Measurements from ENCODE around the gene FBP2. TPM values are rescaled to one million over a fixed set of nuclear protein-coding genes. Genes with fewer than 3 reads are reported as not detected.

The FBP2 gene
- not detected in 2 replicates for total RNA-seq
- long read RNA-seq, partial matches to known transcripts, result 0 of 2 reads
- long read RNA-seq, other reads (novel, unspliced or antisense), result 2 of 2 reads

DNA sequence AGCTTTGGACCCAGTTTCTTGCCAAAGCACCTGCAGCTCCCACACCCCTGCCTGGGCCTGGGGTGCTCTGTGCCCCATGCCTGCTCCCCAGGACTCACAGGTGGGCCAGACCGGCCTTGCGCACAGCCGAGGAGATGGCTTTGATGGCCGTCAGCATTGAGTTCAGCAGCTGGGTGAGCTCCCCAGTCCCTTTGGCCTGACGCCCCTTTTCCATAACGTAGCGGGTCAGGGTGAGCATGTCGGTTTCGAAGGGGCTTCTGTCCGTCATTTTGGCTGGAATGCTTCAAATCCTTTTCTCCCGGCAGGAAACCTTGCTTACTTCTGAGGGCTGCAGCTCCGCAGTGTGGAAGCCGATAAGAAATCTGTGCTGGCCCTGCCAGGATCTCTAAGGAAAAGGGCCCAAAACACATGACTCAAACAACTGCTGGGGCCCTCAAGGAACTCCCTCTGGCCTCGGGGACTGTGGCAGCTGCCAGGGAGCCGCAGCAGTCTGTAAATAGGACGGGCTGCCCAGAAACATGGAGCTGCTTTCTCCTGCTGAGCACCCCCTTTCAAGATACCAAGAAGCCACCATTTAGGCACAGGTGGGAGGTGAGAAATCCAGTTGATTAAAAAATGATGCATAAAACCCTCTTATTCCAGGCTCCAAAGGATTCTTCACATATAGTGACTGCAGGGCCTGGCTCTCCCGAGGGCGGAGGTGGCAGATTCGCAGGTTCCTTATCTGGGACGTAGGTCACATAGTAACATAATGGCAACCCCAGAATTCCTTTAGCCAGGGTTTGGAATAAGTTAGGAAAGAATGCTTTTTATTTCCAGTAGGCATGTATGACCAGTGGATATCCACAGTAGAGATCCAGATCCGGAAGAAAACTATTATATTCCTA, at the start of gene FBP2:
TSS of gene FBP2 (minus strand) at position 366 of the 887 bp plus-strand sequence. CDS start at position 268, 98 bp downstream.
- Mint-ChIP-seq H3K9me3 (ENCODE audit: low read depth) (no peaks in the 10 kb centered on the region), H3K27ac (no peak within 1 kb of the TSS), H3K36me3 (ENCODE audit: insufficient read depth) (no peaks in the 10 kb centered on the region), H3K4me3 (ENCODE audit: low read depth) (no peak within 1 kb of the TSS), H3K4me1 (ENCODE audit: low read depth) (no peaks in the 10 kb centered on the region), H3K27me3 (peaks cover 10% of the 10 kb centered on the region)
- no peak for DNase-seq (ENCODE audit: low spot score, unreplicated experiment)
- TF ChIP-seq, protein P1, sequence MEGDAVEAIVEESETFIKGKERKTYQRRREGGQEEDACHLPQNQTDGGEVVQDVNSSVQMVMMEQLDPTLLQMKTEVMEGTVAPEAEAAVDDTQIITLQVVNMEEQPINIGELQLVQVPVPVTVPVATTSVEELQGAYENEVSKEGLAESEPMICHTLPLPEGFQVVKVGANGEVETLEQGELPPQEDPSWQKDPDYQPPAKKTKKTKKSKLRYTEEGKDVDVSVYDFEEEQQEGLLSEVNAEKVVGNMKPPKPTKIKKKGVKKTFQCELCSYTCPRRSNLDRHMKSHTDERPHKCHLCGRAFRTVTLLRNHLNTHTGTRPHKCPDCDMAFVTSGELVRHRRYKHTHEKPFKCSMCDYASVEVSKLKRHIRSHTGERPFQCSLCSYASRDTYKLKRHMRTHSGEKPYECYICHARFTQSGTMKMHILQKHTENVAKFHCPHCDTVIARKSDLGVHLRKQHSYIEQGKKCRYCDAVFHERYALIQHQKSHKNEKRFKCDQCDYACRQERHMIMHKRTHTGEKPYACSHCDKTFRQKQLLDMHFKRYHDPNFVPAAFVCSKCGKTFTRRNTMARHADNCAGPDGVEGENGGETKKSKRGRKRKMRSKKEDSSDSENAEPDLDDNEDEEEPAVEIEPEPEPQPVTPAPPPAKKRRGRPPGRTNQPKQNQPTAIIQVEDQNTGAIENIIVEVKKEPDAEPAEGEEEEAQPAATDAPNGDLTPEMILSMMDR (IDR thresholded peaks at IDR 0.05; ENCODE audit: unreplicated experiment), result no peak

DNA sequence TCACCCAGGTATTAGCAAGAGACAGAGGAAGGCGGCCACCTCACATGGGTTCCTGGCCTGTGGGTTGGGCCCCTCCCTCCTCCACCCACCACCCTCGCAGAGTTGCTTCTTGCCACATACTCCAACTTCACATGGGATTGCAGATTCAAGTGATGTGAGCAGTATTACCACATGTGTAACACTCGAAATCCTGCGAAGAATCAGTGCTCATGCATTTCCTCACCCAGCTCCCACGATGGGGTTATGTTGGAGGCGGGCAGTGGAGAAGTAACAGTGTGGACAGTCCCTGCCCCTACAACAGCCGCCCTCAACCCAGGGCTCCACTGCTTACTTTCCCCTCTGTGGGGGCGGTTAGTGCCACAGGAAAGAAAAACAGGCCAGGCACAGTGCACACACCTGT, 49.6 kb upstream of the FBP2 start:
- Mint-ChIP-seq H3K4me3 (ENCODE audit: low read depth) (no peak overlapping the region), H3K27me3 (peaks cover 35% of the 10 kb centered on the region), H3K4me1 (ENCODE audit: low read depth) (peaks cover 8% of the 10 kb centered on the region), H3K27ac (no peak overlapping the region), H3K36me3 (ENCODE audit: insufficient read depth) (no peaks in the 10 kb centered on the region), H3K9me3 (ENCODE audit: low read depth) (no peaks in the 10 kb centered on the region)
- TF ChIP-seq, protein P1 (IDR thresholded peaks at IDR 0.05; ENCODE audit: unreplicated experiment), result no peak
- no peak for DNase-seq (ENCODE audit: low spot score, unreplicated experiment)

DNA sequence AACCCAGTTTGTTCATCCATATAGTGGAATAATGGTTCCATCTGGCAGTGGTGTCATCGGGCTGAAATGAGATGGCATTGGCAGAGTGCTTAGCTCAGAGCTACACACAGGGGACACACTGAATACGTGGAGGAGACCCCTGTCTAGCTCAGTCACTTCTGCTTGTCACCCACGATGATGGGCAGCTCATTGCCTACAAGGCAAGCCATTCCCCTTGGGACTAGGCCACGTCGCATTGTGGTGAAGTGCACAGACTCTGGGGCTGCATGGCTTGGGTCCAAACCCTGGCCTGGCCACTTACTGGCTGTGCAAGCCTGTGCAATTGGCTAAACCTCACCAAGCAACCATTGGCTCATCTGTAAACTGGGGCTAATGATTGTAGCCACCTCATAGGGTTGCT, 48.9 kb upstream of the FBP2 start:
- Mint-ChIP-seq H3K36me3 (ENCODE audit: insufficient read depth) (no peaks in the 10 kb centered on the region), H3K27ac (no peak overlapping the region)
- no peak for DNase-seq (ENCODE audit: low spot score, unreplicated experiment)

DNA sequence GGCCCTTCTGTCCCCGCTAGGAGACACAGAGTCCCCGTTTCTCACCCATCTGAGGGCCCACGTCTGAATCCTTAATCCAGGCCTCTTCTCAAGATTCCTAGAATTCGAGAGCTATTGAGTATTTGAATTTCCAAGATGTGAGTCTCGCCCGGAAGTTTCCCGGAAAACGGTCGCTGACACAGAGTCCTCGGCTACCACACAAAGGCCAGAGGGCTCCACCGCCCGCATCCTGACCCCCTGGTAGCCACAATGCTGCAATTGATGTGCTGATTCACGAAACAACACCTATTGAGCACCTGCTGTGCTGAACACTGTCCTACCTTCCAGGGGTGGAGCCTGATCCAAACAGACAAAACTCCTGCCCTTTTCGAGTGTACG, 46.4 kb upstream of the FBP2 start:
- H3K36me3 Mint-ChIP-seq (ENCODE audit: insufficient read depth), result no peaks in the 10 kb centered on the region
- DNase-seq (ENCODE audit: low spot score, unreplicated experiment), result no peak
- H3K27me3 Mint-ChIP-seq, result peaks cover 56% of the 10 kb centered on the region
- no peaks in the 10 kb centered on the region for H3K9me3 Mint-ChIP-seq (ENCODE audit: low read depth)
- no peak overlapping the region for H3K27ac Mint-ChIP-seq
- peaks cover 6% of the 10 kb centered on the region for H3K4me1 Mint-ChIP-seq (ENCODE audit: low read depth)
- H3K4me3 Mint-ChIP-seq (ENCODE audit: low read depth), result peak overlapping the region; percentile 84
- TF ChIP-seq, protein P1 (IDR thresholded peaks at IDR 0.05; ENCODE audit: unreplicated experiment), result no peak

More for the DNA sequence above, 48.9 kb upstream of the FBP2 start:
- peaks cover 8% of the 10 kb centered on the region for H3K4me1 Mint-ChIP-seq (ENCODE audit: low read depth)
- TF ChIP-seq, protein P1 (IDR thresholded peaks at IDR 0.05; ENCODE audit: unreplicated experiment), result no peak
- no peaks in the 10 kb centered on the region for H3K9me3 Mint-ChIP-seq (ENCODE audit: low read depth)
- H3K27me3 Mint-ChIP-seq, result peaks cover 40% of the 10 kb centered on the region
- no peak overlapping the region for H3K4me3 Mint-ChIP-seq (ENCODE audit: low read depth)

DNA sequence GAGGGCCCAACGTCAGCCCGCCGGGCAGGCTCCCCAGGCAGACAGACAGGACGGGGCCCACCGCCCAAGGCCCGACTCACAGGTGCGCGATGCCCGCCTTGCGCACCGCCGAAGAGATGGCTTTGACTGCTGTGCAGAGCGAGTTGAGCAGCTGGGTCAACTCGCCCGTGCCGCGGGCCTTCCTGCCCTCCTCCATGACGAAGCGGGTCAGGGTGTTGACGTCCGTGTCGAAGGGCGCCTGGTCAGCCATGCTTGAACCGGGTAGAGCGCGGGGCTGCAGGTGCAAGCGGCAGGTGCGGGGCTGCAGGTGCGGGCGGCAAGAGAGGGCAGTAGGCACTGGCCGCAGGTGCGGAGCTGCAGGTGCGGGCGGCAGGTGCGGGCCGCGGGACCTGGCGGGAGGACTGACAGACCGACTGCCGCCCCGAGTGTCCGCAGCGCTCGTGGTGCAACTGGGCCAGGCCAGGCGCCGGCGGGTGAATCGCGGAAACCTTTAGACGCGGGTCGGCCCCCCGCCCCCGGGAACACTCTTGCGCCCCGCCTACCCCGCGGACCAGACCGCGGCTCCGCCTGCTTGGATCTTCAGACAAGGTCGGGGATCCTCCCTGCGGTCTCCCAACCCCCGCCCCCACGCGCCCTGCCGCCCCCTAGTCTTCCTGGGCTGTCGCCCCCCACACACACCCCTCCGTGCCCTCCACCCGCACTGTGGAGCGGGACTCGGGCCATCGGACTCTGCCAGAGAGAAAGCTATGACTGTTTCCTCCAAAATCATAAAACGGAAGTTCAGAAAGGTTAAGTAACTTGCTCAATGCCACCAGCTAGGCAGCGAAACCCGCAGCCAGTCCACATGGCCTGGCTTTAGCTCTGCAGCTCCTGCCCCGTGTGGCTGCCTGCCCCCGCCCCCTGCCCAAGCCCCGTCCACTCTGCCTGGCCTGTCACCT, 45.7 kb upstream of the FBP2 start, which contains the start of gene FBP1:
TSS of gene FBP1 (minus strand) at position 458 of the 938 bp plus-strand sequence. CDS start at position 250, 208 bp downstream.
- peaks cover 6% of the 10 kb centered on the region for H3K4me1 Mint-ChIP-seq (ENCODE audit: low read depth)
- no peaks in the 10 kb centered on the region for H3K9me3 Mint-ChIP-seq (ENCODE audit: low read depth)
- H3K27ac Mint-ChIP-seq, result peak within 1 kb of the TSS; percentile 82
- TF ChIP-seq, protein P1 (IDR thresholded peaks at IDR 0.05; ENCODE audit: unreplicated experiment), result no peak
- no peaks in the 10 kb centered on the region for H3K36me3 Mint-ChIP-seq (ENCODE audit: insufficient read depth)
- no peak for DNase-seq (ENCODE audit: low spot score, unreplicated experiment)
- H3K27me3 Mint-ChIP-seq, result peaks cover 52% of the 10 kb centered on the region
- H3K4me3 Mint-ChIP-seq (ENCODE audit: low read depth), result peak within 1 kb of the TSS; percentile 84
